Activated T-cell treated with anti-CD3 and anti-CD28 coated beads for 48 hours (primary cell): Measurements from ENCODE around the gene YTHDC2.
"Not testable (repeated sequence)": the region's sequence is repeated elsewhere in the genome, so short reads cannot be mapped to it uniquely, and the experiment has no call there.

ENCODE experiments used
- DNase-seq: peaks from one replicate; pipeline ENCODE4 v3.0.0-alpha.2; 2020; ENCODE audit warnings: low read depth

Gene YTHDC2

DNA sequence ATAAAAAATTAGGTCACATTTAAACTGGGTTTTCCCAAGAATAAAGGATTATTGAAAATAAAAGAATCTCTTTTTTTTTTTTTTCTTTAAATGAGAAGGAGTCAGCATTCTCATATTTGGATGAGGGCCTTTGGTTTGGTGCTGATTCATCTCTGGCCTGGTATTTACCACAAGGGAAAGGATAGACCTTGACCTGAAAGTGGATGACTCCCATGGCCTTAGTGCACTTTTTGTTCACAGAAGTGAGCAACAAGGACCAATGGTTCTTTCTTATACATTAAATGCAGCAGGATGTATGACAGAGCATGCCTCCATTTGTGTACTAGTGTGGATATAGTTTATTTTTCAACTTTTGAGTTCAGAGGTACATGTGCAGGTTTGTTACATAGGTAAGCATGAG is 6.9 kb downstream of the YTHDC2 start:
- peak; percentile 4 for DNase-seq

DNA sequence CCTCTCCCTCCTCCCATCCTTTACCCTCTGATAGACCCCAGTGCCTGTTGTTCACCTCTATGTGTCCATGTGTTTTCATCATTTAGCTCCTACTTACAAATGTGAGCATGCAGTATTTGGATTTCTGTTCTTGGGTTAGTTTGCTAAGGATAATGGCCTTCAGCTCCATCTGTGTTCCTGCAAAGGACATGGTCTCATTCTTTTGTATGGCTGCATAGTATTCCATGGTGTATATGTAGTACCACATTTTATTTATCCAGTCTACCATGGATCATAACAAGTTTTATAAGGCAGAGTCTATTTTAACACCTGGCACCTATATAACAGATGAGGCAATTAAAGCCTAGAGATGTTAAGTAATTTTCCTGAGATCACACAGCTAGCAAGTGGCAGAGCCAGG is 7.4 kb downstream of the YTHDC2 start:
- DNase-seq, result no peak

DNA sequence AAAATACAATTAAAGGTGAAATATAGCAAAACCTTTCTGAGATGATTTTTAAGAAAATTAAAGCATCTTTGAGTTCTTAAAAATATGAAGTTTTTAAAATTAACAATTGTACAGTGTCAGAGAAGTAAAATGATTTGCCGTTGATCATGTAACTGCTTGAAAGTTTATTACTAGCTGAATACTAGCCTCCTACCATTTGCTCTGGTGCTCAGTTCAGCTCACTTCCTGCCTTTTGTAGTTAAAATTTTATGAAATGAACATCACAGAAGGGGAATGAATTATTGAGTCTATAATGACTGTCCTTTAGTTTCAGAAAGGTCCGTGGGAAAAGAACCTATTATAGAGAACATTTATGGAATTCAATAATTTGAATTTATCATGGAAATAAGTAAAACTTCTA is 9.7 kb downstream of the YTHDC2 start:
- DNase-seq, result no peak

DNA sequence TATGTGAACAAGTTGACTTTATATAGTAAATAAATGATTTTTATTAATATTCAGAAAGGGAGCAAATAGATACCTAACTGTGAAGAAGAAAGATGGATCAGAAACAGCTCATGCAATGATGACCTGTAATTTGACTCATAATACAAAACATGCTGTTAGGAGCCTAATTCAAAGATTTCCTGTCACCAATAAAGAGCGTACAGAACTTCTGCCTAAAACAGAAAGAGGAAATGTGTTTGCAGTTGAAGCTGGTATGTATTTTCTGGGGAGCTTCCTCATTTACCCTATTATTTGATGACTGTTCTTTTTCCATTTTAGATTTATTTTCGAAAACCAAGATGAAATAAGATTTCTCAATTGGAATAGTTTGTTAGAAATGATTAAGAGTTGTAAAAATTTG is 11.4 kb downstream of the YTHDC2 start:
- DNase-seq, result no peak

DNA sequence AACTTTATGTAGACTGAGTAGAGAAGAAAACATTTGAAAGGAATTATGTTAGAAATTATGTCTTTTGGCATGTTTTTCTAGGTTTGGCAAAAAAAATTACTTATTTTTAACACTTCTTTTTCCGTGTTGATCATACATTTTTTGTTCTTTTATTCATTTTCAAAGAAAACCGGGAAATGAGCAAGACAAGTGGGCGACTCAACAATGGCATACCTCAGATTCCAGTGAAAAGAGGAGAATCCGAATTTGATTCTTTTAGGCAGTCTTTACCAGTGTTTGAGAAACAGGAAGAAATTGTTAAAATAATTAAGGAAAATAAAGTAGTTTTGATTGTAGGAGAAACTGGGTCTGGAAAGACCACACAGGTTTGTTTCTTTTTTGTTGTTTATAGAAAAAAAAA is 12.9 kb downstream of the YTHDC2 start:
- DNase-seq, result no peak

DNA sequence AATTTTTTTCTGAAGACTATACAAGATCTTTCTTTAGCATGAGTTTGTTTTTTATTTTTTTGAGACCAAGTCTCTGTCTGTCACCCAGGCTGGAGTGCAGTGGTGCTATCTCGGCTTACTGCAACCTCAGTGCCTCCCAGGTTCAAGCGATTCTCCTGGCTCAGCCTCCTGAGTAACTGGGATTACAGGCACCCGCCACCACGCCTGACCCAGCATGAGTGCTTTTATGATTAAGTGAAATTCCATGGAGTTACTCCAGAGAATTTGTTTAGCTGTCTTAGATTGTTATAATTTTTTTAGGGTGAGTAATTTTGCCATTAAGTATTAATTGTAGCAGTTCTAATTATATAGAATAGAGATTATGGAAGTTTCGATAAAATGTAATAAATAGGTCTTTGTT is 14.3 kb downstream of the YTHDC2 start:
- no peak for DNase-seq

DNA sequence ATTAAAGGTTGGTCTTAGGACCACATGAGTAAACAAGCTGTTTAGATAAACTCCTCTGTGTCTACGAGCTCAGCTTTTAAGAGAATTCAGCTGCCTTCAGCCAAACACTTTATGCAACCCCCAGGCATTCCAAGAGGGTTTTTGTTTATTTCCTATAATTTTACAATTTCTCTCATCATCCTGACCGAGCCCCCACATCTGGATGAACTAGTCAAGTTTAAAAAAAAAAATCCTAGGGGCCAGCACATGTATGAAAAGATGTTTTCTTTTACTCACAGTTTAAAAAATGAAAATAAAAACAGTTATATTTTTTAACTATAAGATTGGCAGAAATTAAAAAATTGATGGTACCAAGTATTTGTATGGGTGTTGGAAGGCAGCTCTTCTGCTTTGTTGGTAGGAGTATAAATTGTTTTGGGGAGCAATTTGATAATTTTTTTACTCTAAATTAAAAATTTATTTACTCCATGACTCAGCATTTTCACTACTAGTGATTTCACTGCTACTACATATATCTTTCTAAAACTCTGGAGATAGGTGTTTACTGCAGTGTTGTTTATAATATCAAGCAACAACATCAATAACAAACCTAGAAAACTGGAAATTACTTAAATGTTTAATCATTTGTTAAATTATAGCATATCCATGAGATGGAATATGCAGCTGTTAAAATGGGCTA is 18.1 kb downstream of the YTHDC2 start:
- no peak for DNase-seq

DNA sequence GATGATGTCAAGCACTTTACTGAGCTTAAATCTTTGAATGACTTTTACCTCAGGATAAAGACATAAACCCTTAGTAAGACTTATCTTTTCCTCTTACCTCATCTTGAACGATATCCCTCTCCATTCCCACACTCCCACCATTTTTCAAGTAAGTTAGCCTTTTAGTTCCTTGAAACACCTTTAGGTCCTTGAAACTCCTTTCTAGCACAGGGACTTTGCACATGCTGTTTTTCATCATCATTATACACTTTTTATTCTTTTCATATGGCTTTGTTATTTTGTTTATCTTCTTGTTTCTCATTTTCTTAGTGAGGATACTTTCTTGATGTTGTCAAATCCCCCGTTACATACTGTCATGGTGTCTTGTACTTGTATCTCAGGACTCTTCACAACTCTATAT is 24.8 kb downstream of the YTHDC2 start:
- no peak for DNase-seq

DNA sequence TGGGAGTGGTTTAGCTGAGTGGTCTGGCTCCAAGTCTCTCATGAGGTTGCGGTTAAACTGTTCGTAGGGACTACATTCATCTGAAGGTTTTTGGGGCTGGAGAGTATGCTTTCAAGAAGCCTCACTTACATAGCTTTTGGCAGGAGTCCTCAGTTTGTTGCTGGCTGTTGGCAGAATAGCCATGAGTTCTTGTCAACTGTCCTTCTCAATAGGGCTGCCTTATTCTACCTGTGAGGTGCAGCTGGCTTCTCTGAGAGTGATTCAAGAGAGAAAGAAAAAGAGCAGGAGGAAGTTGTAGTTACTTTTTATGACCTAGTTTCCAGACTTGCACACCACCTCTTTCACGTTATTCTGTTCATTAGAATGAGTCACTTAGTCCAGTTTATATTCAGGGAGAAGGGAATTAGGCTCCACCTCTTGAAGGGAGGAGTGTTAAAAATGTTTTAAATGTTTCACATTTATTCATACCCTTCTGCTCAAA is 33.2 kb downstream of the YTHDC2 start:
- DNase-seq, result no peak

DNA sequence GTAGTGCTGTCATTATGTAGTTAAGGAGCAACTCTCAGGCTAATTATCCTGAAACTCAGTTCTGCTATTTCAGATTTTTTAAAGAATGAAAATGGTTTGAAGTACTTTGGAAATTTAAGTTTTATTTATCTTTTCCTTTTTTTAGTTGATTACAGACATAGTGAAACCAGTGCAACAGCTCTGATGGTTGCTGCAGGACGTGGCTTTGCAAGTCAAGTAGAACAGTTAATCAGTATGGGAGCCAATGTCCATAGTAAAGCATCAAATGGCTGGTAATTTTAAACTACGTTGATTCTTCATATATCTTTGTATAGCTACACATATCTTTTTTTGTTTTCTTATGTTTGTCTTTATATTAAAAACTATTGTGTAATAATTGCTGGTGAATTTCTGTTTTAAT is 34.9 kb downstream of the YTHDC2 start:
- DNase-seq, result no peak

DNA sequence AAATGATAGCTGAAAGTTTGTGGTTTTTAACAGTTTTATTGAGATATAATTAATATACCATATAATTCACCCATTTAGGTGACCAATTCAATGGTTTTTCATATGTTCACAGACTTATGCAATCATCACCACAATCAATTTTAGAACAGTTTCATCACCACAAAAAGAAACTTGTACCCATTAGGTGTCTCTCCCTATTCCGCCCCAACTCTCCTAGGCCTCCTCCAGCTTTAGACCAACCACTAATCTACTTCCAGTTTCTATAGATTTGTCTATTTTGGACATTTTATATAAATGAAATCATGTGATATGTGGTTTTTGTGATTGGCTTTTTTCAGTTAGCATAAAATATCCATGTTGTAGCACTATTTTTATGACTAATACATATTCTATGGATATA is 38.6 kb downstream of the YTHDC2 start:
- no peak for DNase-seq

DNA sequence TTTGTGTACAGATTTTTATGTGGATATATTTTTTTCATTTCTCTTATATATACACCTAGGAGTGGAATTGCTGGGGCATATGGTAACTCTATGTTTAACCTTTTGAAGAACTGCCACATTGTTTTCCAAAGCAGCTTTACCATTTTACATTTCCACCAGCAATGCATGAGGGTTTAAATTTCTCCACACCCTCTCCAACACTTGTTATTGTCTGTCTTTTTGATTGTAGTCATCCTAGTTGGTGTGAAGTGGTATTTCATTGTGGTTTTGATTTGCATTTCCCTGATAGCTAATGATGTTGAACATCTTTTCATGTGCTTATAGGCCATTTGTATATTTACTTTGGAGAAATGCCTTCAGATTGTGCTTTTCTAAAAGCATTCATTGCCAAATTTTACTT is 39.1 kb downstream of the YTHDC2 start:
- no peak for DNase-seq

DNA sequence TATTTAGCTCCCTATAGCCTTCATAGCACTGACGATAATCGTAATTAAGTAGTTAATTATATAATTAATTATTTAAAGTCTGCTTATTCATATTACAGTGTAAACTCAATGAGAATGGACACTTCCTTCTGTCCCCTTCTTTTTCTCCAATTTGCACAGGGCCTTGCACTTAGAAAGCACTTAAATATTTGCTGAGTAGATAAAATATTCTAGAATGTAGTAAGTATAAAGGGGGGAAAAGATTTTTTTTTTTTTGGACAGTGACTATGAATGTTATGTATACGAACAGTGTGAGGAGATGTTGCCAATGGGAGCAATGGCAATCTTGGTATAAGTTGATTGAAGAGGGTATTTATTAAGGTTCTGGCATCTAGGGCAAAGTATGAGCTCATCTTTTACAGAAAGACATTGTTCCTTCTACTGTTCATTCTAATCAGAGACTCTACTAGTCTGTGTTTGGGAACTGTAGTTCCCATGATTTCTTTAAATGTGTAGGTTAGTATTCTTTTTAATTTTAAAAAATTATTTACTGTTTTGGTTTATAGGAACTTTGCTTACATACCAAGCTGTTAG is 49.4 kb downstream of the YTHDC2 start:
- no peak for DNase-seq

DNA sequence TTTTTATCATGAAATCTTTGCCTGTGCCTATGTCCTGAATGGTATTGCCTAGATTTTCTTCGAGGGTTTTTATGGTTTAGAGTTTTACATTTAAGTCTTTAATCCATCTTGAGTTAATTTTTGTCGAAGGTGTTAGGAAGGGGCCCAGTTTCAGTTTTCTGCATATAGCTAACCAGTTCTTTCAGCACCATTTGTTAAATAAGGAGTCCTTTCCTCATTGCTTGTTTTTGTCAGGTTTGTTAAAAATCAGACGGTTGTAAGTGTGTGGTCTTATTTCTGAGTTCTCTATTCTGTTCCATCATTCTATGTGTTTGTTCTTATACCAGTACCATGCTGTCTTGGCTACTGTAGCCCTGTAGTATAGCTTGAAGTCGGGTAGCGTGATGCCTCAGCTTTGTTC is 55.9 kb downstream of the YTHDC2 start:
- DNase-seq, result no peak

DNA sequence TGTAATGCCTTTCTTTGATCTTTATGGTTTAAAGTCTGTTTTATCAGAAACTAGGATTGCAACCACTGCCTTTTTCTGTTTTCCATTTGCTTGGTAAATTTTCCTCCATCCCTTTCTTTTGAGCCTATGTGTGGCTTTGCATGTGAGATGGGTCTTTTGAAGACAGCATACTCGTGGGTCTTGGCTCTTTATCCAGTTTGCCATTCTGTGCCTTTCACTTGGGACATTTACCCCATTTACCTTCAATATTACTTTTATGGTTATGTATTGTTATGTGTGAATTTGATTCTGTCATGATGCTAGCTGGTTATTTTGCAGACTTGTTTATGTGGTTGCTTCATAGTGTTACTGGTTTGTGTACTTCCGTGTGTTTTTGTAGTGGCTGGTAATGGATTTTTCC is 59.2 kb downstream of the YTHDC2 start:
- DNase-seq, result no peak

DNA sequence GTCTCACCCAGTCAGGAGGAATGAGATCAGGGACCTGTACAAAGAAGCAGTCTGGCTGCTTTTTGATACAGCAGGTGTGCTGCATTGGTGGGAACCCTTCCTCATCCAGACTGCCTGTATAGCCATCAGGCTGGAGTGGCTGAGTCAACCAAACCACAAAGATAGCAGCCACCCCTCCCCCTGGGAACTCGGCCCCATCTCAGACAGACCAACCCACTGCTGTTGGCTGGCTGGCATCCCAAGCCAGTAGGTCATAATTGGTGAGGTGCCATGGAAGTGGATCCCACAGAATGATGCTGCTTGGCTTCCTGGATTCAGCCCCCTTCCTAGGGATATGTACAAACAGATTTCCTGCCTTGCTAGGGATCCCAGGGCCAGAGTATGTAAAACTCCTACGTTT is 60.9 kb downstream of the YTHDC2 start:
- DNase-seq, result no peak

DNA sequence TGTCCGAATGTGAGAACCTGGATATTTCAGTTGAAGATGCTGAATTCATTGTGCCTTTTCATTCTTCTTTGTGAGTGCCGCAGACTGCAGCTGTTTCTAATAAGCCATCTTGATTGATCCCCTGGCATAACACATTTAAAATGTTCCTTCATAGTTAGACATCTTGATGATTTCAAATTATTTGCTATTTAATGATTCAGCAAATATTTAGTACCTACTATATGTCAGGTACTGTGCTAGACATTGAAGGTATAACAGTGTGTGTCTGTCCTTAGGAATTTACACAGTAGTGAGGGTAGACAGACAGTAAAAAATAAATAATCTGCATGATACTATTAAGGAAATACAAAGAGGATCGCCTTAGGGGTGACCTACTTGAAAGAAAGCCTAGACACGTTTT is 61.6 kb downstream of the YTHDC2 start:
- DNase-seq, result no peak

DNA sequence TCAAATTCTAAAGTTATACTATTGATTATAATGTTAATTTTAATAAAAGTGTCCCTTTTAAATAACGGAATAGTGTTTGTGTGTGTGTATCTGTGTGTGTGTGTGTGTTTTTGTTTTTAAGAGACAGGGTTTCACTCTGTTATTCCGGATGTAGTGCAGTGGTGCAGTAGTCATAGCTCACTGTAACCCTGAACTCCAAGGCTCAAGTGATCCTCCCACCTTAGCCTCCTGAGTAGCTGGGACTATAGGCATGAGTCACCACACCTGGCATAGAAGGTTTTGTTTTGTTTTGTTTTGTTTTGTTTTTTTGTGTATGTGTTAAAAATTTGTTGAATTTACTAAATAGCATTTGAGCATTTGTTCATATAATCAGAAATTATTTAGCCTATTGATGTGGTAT is 64.6 kb downstream of the YTHDC2 start:
- DNase-seq, result no peak

DNA sequence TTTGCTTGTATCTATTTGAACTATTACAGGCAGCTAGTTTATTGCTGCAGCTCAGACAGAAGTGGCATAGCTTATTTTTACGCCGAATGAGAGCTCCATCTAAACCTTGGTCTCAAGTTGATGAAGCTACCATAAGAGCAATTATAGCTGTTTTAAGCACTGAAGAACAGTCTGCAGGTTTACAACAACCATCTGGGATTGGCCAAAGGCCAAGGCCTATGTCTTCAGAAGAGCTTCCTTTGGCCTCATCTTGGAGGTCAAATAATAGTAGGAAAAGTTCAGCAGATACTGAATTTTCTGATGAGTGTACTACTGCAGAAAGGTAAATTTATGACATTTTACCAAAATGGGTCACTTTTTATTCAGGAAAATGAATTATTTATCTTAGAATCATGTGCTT is 67.9 kb downstream of the YTHDC2 start:
- DNase-seq, result no peak

DNA sequence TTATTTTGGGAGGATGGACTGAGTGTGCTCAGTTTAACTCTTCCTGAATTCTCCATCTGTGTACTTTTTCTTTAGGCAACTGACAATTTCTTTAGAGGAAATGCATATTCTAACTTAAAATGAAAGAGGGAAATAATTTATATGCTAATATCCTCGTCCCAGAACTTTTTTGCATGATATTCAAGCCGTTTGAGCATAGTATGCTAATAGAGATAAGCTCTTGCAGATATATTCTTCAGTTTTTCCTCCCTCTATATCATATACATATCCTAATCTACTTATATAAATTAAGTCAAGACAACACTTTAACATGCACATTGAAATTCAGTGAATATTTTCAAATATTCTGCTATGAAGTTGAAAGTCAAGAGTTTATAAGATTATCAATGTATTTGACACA is 84.7 kb downstream of the YTHDC2 start:
- DNase-seq, result no peak

DNA sequence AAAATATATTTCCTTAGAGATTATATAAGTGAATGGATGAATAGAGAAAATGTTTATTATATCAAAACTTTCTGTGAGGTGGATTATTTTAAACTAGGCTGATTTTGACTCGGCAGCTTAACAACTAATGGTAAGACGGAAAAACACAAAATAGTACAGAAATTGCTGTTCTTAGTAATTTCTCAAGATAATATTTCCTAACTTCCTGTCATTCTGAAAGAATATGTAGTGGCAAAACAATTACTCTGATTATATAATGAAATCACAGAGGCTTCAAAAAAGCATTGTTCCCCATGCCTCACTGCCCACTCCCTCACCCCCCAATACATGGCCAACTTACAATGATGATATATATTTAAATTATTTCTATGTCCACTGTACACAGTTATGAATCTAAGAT is 85.4 kb downstream of the YTHDC2 start:
- no peak for DNase-seq

DNA sequence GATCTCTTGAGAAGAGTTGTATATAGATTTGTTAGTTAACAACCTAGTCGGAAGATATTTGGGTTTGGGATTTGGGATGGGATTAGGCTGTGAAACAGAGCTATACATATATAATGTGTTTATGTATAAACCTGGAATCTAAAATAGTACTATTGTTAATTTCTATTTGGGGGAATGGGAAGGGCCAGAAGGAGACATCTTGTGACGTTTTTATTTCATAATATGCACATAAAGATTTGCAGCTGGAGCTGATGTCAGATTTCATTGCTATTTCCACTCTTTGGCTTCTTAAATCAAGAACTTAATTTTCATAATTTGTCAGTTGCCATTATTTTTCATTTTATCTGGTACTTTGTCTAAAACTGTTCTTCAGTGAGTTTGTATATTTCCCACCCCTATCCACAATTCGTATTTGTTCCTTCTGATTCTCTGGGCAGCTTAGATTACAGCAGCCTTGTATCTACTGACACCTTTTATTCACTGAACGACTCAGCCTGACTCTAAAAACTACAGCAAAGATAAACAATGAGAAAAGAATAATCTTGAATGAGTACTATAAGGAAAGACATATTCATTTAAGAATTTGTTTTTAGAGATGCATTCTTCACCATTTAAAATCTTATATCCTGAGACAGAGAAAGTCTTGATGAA is 86.9 kb downstream of the YTHDC2 start:
- DNase-seq, result no peak

DNA sequence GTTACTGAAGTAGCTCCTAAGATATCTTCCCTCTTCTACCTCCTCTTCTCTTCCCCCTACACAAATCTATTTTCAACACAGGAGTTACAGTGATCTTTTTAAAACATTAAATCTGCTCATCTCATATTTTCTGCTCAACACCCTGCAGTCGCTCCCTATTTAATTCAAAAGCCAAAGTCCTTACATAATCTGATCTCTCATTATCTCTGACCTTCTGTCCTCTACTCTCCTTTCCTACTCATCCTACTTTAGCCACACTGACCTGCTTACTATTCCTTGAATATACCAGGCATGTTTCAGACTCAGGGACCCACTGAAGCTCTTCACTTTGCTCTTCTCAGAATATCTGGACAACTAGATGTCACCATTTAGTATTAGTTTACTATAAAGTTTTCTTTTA is 87.9 kb downstream of the YTHDC2 start:
- no peak for DNase-seq

DNA sequence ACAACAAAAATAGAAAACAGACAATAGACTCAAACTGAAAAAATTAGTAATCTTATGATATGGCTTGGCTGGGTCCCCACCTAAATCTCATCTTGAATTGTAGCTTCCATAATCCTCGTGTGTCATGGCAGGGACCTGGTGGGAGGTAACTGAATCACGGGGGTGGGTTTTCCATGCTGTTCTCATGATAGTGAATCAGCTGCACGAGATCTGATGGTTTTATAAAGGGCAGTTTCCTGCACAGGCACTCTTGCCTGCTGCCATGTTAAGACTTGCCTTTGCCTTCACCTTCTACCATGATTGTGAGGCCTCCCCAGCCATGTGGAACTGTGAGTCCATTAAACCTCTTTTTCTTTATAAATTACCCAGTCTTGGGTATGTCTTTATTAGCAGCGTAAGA is 89.8 kb downstream of the YTHDC2 start:
- not testable (repeated sequence) for DNase-seq
